ENCODE measurements around the gene ANOS1. TPM values are rescaled to one million over a fixed set of nuclear protein-coding genes. Genes with fewer than 3 reads are reported as not detected.
A peak's percentile ranks its signal among the peaks of the same experiment; 100 is the strongest.

Gene ANOS1
- total and polyA plus RNA-seq, 2 of the 8 experiments (the other 6 are each of a cell fraction or from before 2014, with no cell fraction given) = 34.4 to 59.0 TPM

DNA sequence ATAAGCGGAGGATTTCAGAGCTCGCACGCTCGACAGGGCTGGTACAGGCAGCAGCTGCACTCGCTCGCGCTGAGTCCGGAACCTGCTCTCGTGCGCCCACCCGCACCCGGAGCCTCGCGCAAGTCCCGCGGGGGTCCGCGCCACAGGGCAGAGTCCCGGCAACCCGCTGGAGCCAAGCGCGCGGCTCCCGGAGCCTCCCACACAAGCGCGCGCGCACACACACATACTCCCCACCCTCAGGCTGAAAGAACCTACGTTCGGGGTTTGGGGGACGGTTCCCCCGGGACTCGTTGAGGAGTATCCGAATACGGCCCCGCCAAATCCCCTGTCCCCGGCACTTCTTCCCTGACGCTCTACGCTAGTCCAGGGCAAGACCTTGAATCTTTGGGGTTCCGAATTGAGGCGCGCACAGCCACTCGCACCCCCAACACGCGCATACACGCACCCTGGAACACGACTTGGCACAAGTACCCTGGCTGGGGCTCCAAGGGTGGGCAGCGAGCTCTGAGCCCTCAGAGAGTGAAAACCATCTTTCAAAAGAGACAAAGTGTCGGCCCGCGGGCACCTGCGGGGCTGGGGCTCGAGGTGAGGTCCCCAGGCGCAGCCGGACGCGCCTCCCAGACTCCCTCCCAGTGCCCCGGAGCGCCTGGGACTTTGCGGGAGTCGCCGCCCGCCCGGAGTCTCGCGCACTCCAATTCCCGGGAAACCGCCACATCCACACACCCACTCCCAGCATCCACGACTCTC lies 952 bp downstream of the ANOS1 start:
- H2AFZ ChIP-seq (ENCODE audit: low read length) = no peak overlapping the region
- no peak overlapping the region for H2BK120ac ChIP-seq (replicated peaks; ENCODE audit: low read depth, low read length)
- H3K4ac ChIP-seq (replicated peaks; ENCODE audit: insufficient read length, low read depth, low read length) = no peak overlapping the region
- H3K9ac ChIP-seq (replicated peaks in 1 of 4; ENCODE audit: extremely low read depth in 1 of 4, low read depth in 3 of 4, low read length in 3 of 4) = peak overlapping the region in 2 of 4 experiments; percentile 41 to 63; a peak in 4 of 7 replicates
- peaks cover 2 to 25% of the 10 kb centered on the region in 2 experiments for H4K20me1 ChIP-seq (replicated peaks in 1 of 2; ENCODE audit: control insufficient read depth in 1 of 2, insufficient read depth in 2 of 2, low read length in 2 of 2)
- DNase-seq (ENCODE audit: low read depth in 1 of 2, low spot score in 2 of 2) (no peak), FAIRE-seq (no peak)
- peaks cover 4% of the 10 kb centered on the region; the same call in 1 of the 2 replicates for H3K23me2 ChIP-seq (ENCODE audit: low read depth, low read length)
- peak overlapping the region; percentile 80 to 95 for H3K4me2 ChIP-seq (ENCODE audit: insufficient read depth in 1 of 2, low read depth in 2 of 2, low read length in 2 of 2)
- no peaks in the 10 kb centered on the region; a peak in 1 of 7 replicates for H3K27me3 ChIP-seq (replicated peaks in 1 of 4; ENCODE audit: control insufficient read depth in 3 of 4, extremely low read depth in 1 of 4, insufficient read depth in 3 of 4, low read length in 3 of 4)
- 1% methylated on average over 27 of the region's 69 CpGs; no CpG with 5 or more reads in 1 of the 2 experiments for WGBS, 2 experiments (ENCODE audit: extremely low coverage in 1 of 2, insufficient coverage in 1 of 2, insufficient read length in 1 of 2, insufficient replicate concordance in 2 of 2, low coverage in 1 of 2, low lambda C conversion rate in 2 of 2, missing lambda C conversion rate in 1 of 2)
- H3K79me1 ChIP-seq (ENCODE audit: low read depth, low read length) = no peaks in the 10 kb centered on the region
- peak overlapping the region; percentile 67 to 85 (median 78) for H3K4me3 ChIP-seq (ENCODE audit: extremely low read depth in 1 of 4, insufficient read depth in 2 of 4, low read depth in 3 of 4, low read length in 4 of 4)
- peaks cover 0 to 5% (median 0%) of the 10 kb centered on the region in 4 experiments; a peak in 1 of 8 replicates for H3K36me3 ChIP-seq (ENCODE audit: control insufficient read depth in 2 of 4, insufficient read depth in 4 of 4, low read length in 3 of 4)
- no peak overlapping the region for H4K5ac ChIP-seq (ENCODE audit: insufficient read length, low read depth, low read length)
- no peak overlapping the region for H3K56ac ChIP-seq (replicated peaks; ENCODE audit: insufficient read length, low read depth, low read length)
- H3K79me2 ChIP-seq (ENCODE audit: control insufficient read depth in 1 of 2, insufficient read depth in 2 of 2, low read length in 2 of 2) = peaks cover 3 to 58% of the 10 kb centered on the region in 2 experiments
- no peak overlapping the region for H3K27ac ChIP-seq (ENCODE audit: low read depth, low read length)
- H3K4me1 ChIP-seq (replicated peaks in 1 of 4; ENCODE audit: control insufficient read depth in 3 of 4, insufficient read depth in 4 of 4, low read length in 3 of 4) = peaks cover 5 to 25% (median 11%) of the 10 kb centered on the region in 4 experiments; a peak in 6 of 7 replicates
- no peak overlapping the region for H2AK5ac ChIP-seq (ENCODE audit: low read depth, low read length)
- no peak overlapping the region for H3K23ac ChIP-seq (ENCODE audit: insufficient read length)
- H4K8ac ChIP-seq (ENCODE audit: extremely low read depth, insufficient read depth, low read length) = no peak overlapping the region
- H3K9me3 ChIP-seq (ENCODE audit: insufficient read depth in 2 of 2, low read depth in 1 of 2, low read length in 1 of 2) = no peaks in the 10 kb centered on the region
- H2BK20ac ChIP-seq (ENCODE audit: low read length) = no peak overlapping the region
- ChIA-PET CTCF (ENCODE audit: partially characterized antibody) (interaction anchor here (0.7 kb wide), 1 partner anchor 11 kb away, joined by 3 read pairs; no protein-coding TSS in a partner anchor), POLR2A (ENCODE audit: partially characterized antibody) (no interaction called here)
- H2BK5ac ChIP-seq (ENCODE audit: low read depth, low read length) = no peak overlapping the region
- no peak overlapping the region for H2BK15ac ChIP-seq (ENCODE audit: low read length)
- H2BK12ac ChIP-seq (ENCODE audit: low read depth, low read length) = no peak overlapping the region
- H4K91ac ChIP-seq (replicated peaks; ENCODE audit: insufficient read length, low read length) = no peak overlapping the region
- no peak overlapping the region for H3K14ac ChIP-seq (ENCODE audit: insufficient read length)
- no peak overlapping the region for H3K18ac ChIP-seq (ENCODE audit: extremely low read depth, low read length)
- TF ChIP-seq TAF1 (IDR thresholded peaks at IDR 0.05; ENCODE audit: low read depth, low read length) (no peak), KDM4A (IDR thresholded peaks at IDR 0.05; ENCODE audit: low read depth, low read length, severe bottlenecking) (peak; percentile 36)
